ENCODE data around the gene IGIP. TPM values are rescaled to one million over a fixed set of nuclear protein-coding genes. Genes with fewer than 3 reads are reported as not detected.

The IGIP gene
- total RNA-seq, 1 donor from 2014 or later: 2.6 TPM

GRCh38 chr5:140104100-140104499, 21.6 kb upstream of the IGIP start:
- DNase-seq (ENCODE audit: extremely low spot score, unreplicated experiment): no peak
- Mint-ChIP-seq H3K27me3 (peaks cover 78% of the 10 kb centered on the region), H3K36me3 (no peaks in the 10 kb centered on the region), H3K4me1 (ENCODE audit: unreplicated experiment) (peaks cover 10% of the 10 kb centered on the region), H3K9me3 (no peaks in the 10 kb centered on the region), H3K4me3 (no peak overlapping the region), H3K27ac (no peak overlapping the region)
- no peak for TF ChIP-seq CTCF (conservative IDR thresholded peaks at IDR 0.05)

GRCh38 chr5:140106101-140106500, 19.6 kb upstream of the IGIP start:
- Mint-ChIP-seq H3K4me3 (peak overlapping the region; percentile 96), H3K9me3 (no peaks in the 10 kb centered on the region), H3K36me3 (no peaks in the 10 kb centered on the region), H3K27ac (peak overlapping the region; percentile 94), H3K27me3 (peaks cover 82% of the 10 kb centered on the region), H3K4me1 (ENCODE audit: unreplicated experiment) (peaks cover 14% of the 10 kb centered on the region)
- TF ChIP-seq CTCF (conservative IDR thresholded peaks at IDR 0.05): no peak
- no peak for DNase-seq (ENCODE audit: extremely low spot score, unreplicated experiment)

GRCh38 chr5:140106805-140107311, 18.9 kb upstream of the IGIP start:
- H3K36me3 Mint-ChIP-seq: no peaks in the 10 kb centered on the region
- H3K4me3 Mint-ChIP-seq: peak overlapping the region; percentile 96
- no peak for TF ChIP-seq CTCF (conservative IDR thresholded peaks at IDR 0.05)
- H3K27me3 Mint-ChIP-seq: peaks cover 86% of the 10 kb centered on the region
- peak overlapping the region; percentile 94 for H3K27ac Mint-ChIP-seq
- H3K4me1 Mint-ChIP-seq (ENCODE audit: unreplicated experiment): peaks cover 14% of the 10 kb centered on the region
- no peaks in the 10 kb centered on the region for H3K9me3 Mint-ChIP-seq
- no peak for DNase-seq (ENCODE audit: extremely low spot score, unreplicated experiment)

GRCh38 chr5:140107312-140108092, 18.2 kb upstream of the IGIP start:
- Mint-ChIP-seq H3K27me3 (peaks cover 89% of the 10 kb centered on the region), H3K4me3 (peak overlapping the region; percentile 96), H3K36me3 (no peaks in the 10 kb centered on the region), H3K9me3 (no peaks in the 10 kb centered on the region), H3K27ac (peak overlapping the region; percentile 94), H3K4me1 (ENCODE audit: unreplicated experiment) (peaks cover 14% of the 10 kb centered on the region)
- TF ChIP-seq CTCF (conservative IDR thresholded peaks at IDR 0.05): peak; percentile 34
- DNase-seq (ENCODE audit: extremely low spot score, unreplicated experiment): peak; percentile 94

GRCh38 chr5:140108093-140109017, 17.4 kb upstream of the IGIP start:
- no peak for DNase-seq (ENCODE audit: extremely low spot score, unreplicated experiment)
- no peaks in the 10 kb centered on the region for H3K36me3 Mint-ChIP-seq
- H3K27me3 Mint-ChIP-seq: peaks cover 91% of the 10 kb centered on the region
- H3K27ac Mint-ChIP-seq: peak overlapping the region; percentile 94
- no peak for TF ChIP-seq CTCF (conservative IDR thresholded peaks at IDR 0.05)
- no peaks in the 10 kb centered on the region for H3K9me3 Mint-ChIP-seq
- peak overlapping the region; percentile 96 for H3K4me3 Mint-ChIP-seq
- peaks cover 14% of the 10 kb centered on the region for H3K4me1 Mint-ChIP-seq (ENCODE audit: unreplicated experiment)

Measured in type B pancreatic cell (in vitro differentiated cells).